Activated T-cell treated with anti-CD3 and anti-CD28 coated beads, Interleukin-2, amount 50 U/mL, for 4 hours (primary cell): ENCODE data around the gene MAGEB17. TPM values are rescaled to one million over a fixed set of nuclear protein-coding genes. Genes with fewer than 3 reads are reported as not detected.
"Not testable (repeated sequence)": the region's sequence is repeated elsewhere in the genome, so short reads cannot be mapped to it uniquely, and the experiment has no call there.

ENCODE experiments used
- ATAC-seq, 2 donors: fragments of 200-7000 bp; cut with Tn5 transposase; one replicate each; pipeline ENCODE4 v1.10.0; 2021
- DNase-seq: peaks from one replicate; pipeline ENCODE4 v3.0.0-alpha.2; 2020
- H3K27me3 Mint-ChIP-seq: one replicate; pipeline ENCODE4 v1.8.0; 2021; ENCODE audit warnings: low read depth, mixed read lengths
- H3K36me3 Mint-ChIP-seq: one replicate; pipeline ENCODE4 v1.8.0; 2022; ENCODE audit warnings: mixed read lengths; ENCODE audit not compliant: insufficient read depth
- H3K4me1 Mint-ChIP-seq: one replicate; pipeline ENCODE4 v1.8.0; 2021; ENCODE audit warnings: low read depth, mixed read lengths
- H3K4me3 Mint-ChIP-seq: one replicate; pipeline ENCODE4 v1.8.0; 2021; ENCODE audit warnings: mild to moderate bottlenecking, moderate library complexity, mixed read lengths
- H3K9me3 Mint-ChIP-seq: one replicate; pipeline ENCODE4 v1.8.0; 2021; ENCODE audit warnings: mixed read lengths
- total RNA-seq, 3 donors: library from RNA; stranded (reverse); gene quantifications; one replicate each; pipeline ENCODE4 v1.2.1, GENCODE V29; 2021

The MAGEB17 gene
- total RNA-seq, 3 donors from 2014 or later: not detected

GRCh38 chrX:16172391-16172790 lies 5.1 kb downstream of the MAGEB17 start:
- H3K9me3 Mint-ChIP-seq: no peaks in the 10 kb centered on the region
- H3K27me3 Mint-ChIP-seq: peaks cover 2% of the 10 kb centered on the region
- DNase-seq (no peak), ATAC-seq (no peak)
- no peaks in the 10 kb centered on the region for H3K36me3 Mint-ChIP-seq
- H3K4me1 Mint-ChIP-seq: no peaks in the 10 kb centered on the region
- H3K4me3 Mint-ChIP-seq: no peak overlapping the region

GRCh38 chrX:16175329-16176061 lies 8.2 kb downstream of the MAGEB17 start:
- no peak for ATAC-seq
- Mint-ChIP-seq H3K9me3 (no peaks in the 10 kb centered on the region), H3K4me1 (no peaks in the 10 kb centered on the region), H3K36me3 (no peaks in the 10 kb centered on the region), H3K4me3 (no peak overlapping the region), H3K27me3 (peaks cover 2% of the 10 kb centered on the region)
- DNase-seq: no peak

GRCh38 chrX:16177260-16177659 lies 10.0 kb downstream of the MAGEB17 start:
- Mint-ChIP-seq H3K4me3 (no peak overlapping the region), H3K4me1 (no peaks in the 10 kb centered on the region), H3K9me3 (no peaks in the 10 kb centered on the region), H3K36me3 (no peaks in the 10 kb centered on the region), H3K27me3 (peaks cover 2% of the 10 kb centered on the region)
- DNase-seq (no peak), ATAC-seq (no peak)

GRCh38 chrX:16183843-16184242 lies 16.6 kb downstream of the MAGEB17 start:
- H3K9me3 Mint-ChIP-seq, H3K4me1 Mint-ChIP-seq, H3K27me3 Mint-ChIP-seq, H3K4me3 Mint-ChIP-seq, H3K36me3 Mint-ChIP-seq, ATAC-seq, DNase-seq: not testable (repeated sequence)

GRCh38 chrX:16185725-16186136 lies 18.4 kb downstream of the MAGEB17 start:
- Mint-ChIP-seq H3K4me3 (no peak overlapping the region), H3K9me3 (no peaks in the 10 kb centered on the region), H3K4me1 (no peaks in the 10 kb centered on the region), H3K36me3 (no peaks in the 10 kb centered on the region), H3K27me3 (no peaks in the 10 kb centered on the region)
- ATAC-seq: no peak
- DNase-seq: no peak

DNA sequence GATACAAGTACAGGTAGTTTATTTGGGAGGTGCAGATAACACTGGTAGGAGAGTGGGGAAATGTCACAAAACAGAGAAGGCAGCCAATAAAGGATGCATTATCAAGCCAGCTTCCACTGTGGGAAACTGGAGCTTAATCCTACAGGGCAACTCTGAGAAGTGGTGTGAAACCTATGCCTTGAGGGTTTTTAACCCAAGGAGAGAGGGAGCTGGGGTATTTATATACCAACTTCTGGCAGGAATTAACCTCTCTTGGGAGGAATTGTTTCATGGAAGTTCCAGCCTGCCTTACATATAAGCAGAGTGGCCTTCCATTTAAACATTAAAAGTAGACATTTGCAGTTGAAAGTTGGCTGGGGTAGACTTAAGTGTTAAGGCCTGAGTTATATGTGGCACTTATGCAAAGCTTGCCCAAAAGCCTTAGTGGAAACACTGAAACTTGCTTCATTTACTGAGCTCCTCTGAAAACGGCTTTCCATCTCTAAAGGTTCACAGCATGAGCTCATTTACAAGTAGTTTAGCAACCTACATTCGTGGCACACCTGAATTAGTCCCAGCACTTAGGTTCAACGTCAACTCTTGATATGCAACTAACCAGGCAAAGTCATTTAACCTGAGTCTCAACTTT lies 19.2 kb downstream of the MAGEB17 start:
- Mint-ChIP-seq H3K9me3 (no peaks in the 10 kb centered on the region), H3K36me3 (no peaks in the 10 kb centered on the region), H3K4me1 (no peaks in the 10 kb centered on the region), H3K4me3 (no peak overlapping the region), H3K27me3 (no peaks in the 10 kb centered on the region)
- DNase-seq (no peak), ATAC-seq (no peak)

DNA sequence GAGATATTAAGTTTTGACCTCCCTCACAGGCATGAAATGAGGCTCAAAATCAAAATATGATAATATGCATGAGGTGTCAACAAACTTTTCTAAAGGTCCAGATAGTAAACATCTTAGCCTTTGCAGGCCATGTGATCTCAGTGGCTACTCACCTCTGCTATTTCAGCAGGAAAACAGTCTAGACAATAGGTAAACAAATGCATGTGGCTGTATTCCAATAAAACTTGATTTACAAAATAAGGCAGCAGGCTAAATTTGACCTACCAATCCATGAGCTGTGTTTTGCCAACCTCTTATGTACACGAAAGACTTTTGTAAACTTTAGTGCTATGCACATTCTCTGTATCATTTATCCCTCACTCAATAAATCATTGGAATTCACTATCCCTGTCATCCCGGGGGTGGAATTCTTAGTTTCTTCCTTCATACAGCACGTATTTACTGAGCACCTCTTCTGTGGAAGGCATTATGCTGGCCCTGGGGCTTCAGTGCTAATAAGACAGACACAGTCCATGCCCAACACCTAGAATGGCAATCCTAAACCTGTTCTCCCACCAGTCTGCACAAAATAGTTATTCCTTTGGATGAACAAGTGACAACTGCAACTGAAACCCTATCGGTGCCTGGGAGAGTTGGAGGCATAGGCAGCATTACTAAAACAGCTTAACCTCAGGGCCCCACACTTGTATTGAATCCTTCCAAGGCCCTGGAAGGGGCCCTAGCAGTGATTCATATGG lies 19.9 kb downstream of the MAGEB17 start:
- no peak for DNase-seq
- H3K4me3 Mint-ChIP-seq: no peak overlapping the region
- no peaks in the 10 kb centered on the region for H3K4me1 Mint-ChIP-seq
- H3K36me3 Mint-ChIP-seq: no peaks in the 10 kb centered on the region
- no peaks in the 10 kb centered on the region for H3K27me3 Mint-ChIP-seq
- no peaks in the 10 kb centered on the region for H3K9me3 Mint-ChIP-seq
- ATAC-seq: no peak

DNA sequence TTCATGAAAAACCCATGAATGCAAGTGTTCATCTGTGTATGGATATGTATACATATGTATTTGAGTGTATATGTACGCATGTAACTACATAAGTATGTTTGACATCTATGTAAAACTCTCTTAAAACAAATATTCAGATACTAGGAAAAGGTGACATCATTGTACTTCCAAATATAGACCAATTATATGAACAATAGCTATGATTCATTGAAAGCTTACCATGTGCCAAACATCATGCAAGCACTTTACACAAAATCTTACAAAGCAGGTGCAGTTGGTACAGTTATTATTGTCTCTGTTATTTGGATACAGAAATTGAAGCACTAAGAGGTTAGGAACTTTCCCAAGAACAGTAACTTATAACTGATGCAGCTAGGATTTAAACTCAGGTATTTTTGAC lies 21.4 kb downstream of the MAGEB17 start:
- no peak for ATAC-seq
- no peak overlapping the region for H3K4me3 Mint-ChIP-seq
- H3K27me3 Mint-ChIP-seq: no peaks in the 10 kb centered on the region
- no peaks in the 10 kb centered on the region for H3K4me1 Mint-ChIP-seq
- DNase-seq: no peak
- no peaks in the 10 kb centered on the region for H3K36me3 Mint-ChIP-seq
- H3K9me3 Mint-ChIP-seq: no peaks in the 10 kb centered on the region

GRCh38 chrX:16191605-16192004 lies 24.3 kb downstream of the MAGEB17 start:
- DNase-seq: no peak

GRCh38 chrX:16196829-16197228 lies 29.5 kb downstream of the MAGEB17 start:
- H3K36me3 Mint-ChIP-seq: no peaks in the 10 kb centered on the region
- no peaks in the 10 kb centered on the region for H3K9me3 Mint-ChIP-seq
- no peak overlapping the region for H3K4me3 Mint-ChIP-seq
- DNase-seq (no peak), ATAC-seq (no peak)
- H3K4me1 Mint-ChIP-seq: no peaks in the 10 kb centered on the region
- H3K27me3 Mint-ChIP-seq: no peaks in the 10 kb centered on the region

More at GRCh38 chrX:16191605-16192004, 24.3 kb downstream of the MAGEB17 start:
- no peak overlapping the region for H3K4me3 Mint-ChIP-seq
- no peak for ATAC-seq
- H3K9me3 Mint-ChIP-seq: no peaks in the 10 kb centered on the region
- no peaks in the 10 kb centered on the region for H3K4me1 Mint-ChIP-seq
- no peaks in the 10 kb centered on the region for H3K27me3 Mint-ChIP-seq
- no peaks in the 10 kb centered on the region for H3K36me3 Mint-ChIP-seq

GRCh38 chrX:16199343-16199742 lies 32.1 kb downstream of the MAGEB17 start:
- Mint-ChIP-seq H3K4me1 (no peaks in the 10 kb centered on the region), H3K4me3 (no peak overlapping the region), H3K36me3 (no peaks in the 10 kb centered on the region), H3K9me3 (no peaks in the 10 kb centered on the region), H3K27me3 (no peaks in the 10 kb centered on the region)
- ATAC-seq: no peak
- DNase-seq: no peak

GRCh38 chrX:16202943-16203342 lies 35.7 kb downstream of the MAGEB17 start:
- H3K27me3 Mint-ChIP-seq: no peaks in the 10 kb centered on the region
- ATAC-seq: no peak
- DNase-seq: no peak
- no peaks in the 10 kb centered on the region for H3K36me3 Mint-ChIP-seq
- no peaks in the 10 kb centered on the region for H3K9me3 Mint-ChIP-seq
- no peaks in the 10 kb centered on the region for H3K4me1 Mint-ChIP-seq
- no peak overlapping the region for H3K4me3 Mint-ChIP-seq

GRCh38 chrX:16204538-16204937 lies 37.3 kb downstream of the MAGEB17 start:
- H3K4me3 Mint-ChIP-seq: no peak overlapping the region
- no peaks in the 10 kb centered on the region for H3K4me1 Mint-ChIP-seq
- H3K36me3 Mint-ChIP-seq: no peaks in the 10 kb centered on the region
- ATAC-seq (no peak), DNase-seq (no peak)
- H3K9me3 Mint-ChIP-seq: no peaks in the 10 kb centered on the region
- H3K27me3 Mint-ChIP-seq: no peaks in the 10 kb centered on the region

DNA sequence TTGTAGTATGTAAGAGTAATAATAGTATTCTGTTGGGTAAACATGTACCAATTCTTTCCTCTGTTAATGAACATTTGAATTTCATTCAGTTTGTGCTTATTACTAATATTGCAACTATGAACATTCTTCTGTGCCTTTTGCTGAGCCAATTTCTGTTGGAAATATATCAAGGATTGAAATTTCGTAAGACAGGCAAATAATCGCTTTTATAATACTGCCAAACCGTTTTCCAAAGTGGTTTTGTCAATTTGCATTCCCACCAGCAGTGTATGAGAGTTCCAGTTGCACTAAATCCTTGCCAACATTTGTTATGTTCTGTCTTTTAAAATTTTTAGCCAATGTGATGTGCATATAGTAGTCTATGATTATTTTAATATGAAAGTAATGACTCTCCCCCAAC lies 38.6 kb downstream of the MAGEB17 start:
- Mint-ChIP-seq H3K27me3 (no peaks in the 10 kb centered on the region), H3K4me3 (no peak overlapping the region), H3K4me1 (no peaks in the 10 kb centered on the region), H3K9me3 (no peaks in the 10 kb centered on the region), H3K36me3 (no peaks in the 10 kb centered on the region)
- DNase-seq: no peak
- no peak for ATAC-seq

DNA sequence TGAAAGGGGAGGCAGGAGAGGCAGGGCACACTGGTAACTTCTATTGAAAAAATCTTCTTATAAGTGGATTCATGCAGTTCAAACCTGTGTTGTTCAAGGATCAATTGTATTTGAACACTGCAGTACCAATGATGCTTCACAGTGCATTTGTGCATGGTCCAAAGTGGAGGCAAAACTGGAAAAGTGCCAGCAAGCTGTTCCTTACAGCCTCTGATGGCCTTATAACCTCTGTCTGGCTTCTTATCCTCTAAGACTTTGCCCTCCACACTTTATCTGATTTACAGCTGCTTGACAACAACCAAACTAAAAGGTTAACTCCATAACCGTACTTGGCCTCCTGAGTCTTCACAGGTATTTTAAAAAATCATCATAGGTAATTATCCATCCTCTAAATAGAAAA lies 40.4 kb downstream of the MAGEB17 start:
- no peaks in the 10 kb centered on the region for H3K36me3 Mint-ChIP-seq
- H3K4me1 Mint-ChIP-seq: no peaks in the 10 kb centered on the region
- H3K4me3 Mint-ChIP-seq: no peak overlapping the region
- no peaks in the 10 kb centered on the region for H3K27me3 Mint-ChIP-seq
- DNase-seq (no peak), ATAC-seq (no peak)
- H3K9me3 Mint-ChIP-seq: no peaks in the 10 kb centered on the region
